Osteocyte (in vitro differentiated cells): Measurements from ENCODE around the gene CCNYL1. TPM values are rescaled to one million over a fixed set of nuclear protein-coding genes. Genes with fewer than 3 reads are reported as not detected.
"Not testable (repeated sequence)": the region's sequence is repeated elsewhere in the genome, so short reads cannot be mapped to it uniquely, and the experiment has no call there.

Experiments
- DNase-seq: peaks from one replicate; pipeline ENCODE4 v3.0.0; 2021; ENCODE audit warnings: mixed read lengths; ENCODE audit not compliant: unreplicated experiment; ENCODE audit errors: extremely low spot score
- H3K27ac Mint-ChIP-seq: one replicate; pipeline ENCODE4 v1.8.0; 2021; ENCODE audit warnings: mild to moderate bottlenecking, mixed read lengths; ENCODE audit not compliant: unreplicated experiment
- H3K27me3 Mint-ChIP-seq: one replicate; pipeline ENCODE4 v1.8.0; 2021; ENCODE audit warnings: mixed read lengths; ENCODE audit not compliant: unreplicated experiment
- H3K36me3 Mint-ChIP-seq: one replicate; pipeline ENCODE4 v1.8.0; 2021; ENCODE audit warnings: mixed read lengths; ENCODE audit not compliant: unreplicated experiment
- H3K4me1 Mint-ChIP-seq: one replicate; pipeline ENCODE4 v1.8.0; 2021; ENCODE audit warnings: mixed read lengths; ENCODE audit not compliant: unreplicated experiment
- H3K4me3 Mint-ChIP-seq: one replicate; pipeline ENCODE4 v1.8.0; 2021; ENCODE audit warnings: mild to moderate bottlenecking, moderate library complexity, mixed read lengths; ENCODE audit not compliant: unreplicated experiment
- H3K9me3 Mint-ChIP-seq: one replicate; pipeline ENCODE4 v1.8.0; 2021; ENCODE audit warnings: mixed read lengths; ENCODE audit not compliant: unreplicated experiment
- total RNA-seq: library from RNA; stranded (reverse); gene quantifications from 2 replicates; pipeline ENCODE4 v1.2.1, GENCODE V29; 2021
- TF ChIP-seq, protein P1 (sequence below): fragments of 200-600 bp; sonication (generic); IDR thresholded peaks from 2 replicates; pipeline ENCODE4 v1.5.0; 2021; ENCODE audit warnings: antibody characterized with exemption, mild to moderate bottlenecking, moderate library complexity

Gene CCNYL1
- total RNA-seq, 1 donor from 2014 or later = 16.8 TPM

DNA sequence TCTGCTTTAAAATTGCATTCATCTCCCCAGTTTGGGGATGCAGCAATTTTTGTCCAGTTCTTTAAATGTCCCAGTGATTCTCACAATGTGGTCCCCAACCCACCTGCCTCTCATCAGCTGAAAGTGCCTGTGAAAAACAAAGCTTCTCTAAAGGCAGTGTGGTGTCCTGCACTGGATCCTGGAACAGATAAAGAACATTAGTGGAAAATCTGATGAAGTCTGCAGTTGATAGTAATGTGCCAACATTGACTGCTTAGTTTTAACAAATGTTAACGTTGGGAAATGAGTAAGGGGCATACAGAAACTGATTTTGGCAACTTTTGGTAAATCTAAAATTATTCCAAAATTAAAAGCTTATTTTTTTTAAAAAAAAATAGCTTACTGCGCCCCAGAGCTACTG, 49.0 kb downstream of the CCNYL1 start:
- TF ChIP-seq, protein P1, sequence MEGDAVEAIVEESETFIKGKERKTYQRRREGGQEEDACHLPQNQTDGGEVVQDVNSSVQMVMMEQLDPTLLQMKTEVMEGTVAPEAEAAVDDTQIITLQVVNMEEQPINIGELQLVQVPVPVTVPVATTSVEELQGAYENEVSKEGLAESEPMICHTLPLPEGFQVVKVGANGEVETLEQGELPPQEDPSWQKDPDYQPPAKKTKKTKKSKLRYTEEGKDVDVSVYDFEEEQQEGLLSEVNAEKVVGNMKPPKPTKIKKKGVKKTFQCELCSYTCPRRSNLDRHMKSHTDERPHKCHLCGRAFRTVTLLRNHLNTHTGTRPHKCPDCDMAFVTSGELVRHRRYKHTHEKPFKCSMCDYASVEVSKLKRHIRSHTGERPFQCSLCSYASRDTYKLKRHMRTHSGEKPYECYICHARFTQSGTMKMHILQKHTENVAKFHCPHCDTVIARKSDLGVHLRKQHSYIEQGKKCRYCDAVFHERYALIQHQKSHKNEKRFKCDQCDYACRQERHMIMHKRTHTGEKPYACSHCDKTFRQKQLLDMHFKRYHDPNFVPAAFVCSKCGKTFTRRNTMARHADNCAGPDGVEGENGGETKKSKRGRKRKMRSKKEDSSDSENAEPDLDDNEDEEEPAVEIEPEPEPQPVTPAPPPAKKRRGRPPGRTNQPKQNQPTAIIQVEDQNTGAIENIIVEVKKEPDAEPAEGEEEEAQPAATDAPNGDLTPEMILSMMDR = no peak
- Mint-ChIP-seq H3K4me3 (no peak overlapping the region), H3K36me3 (peaks cover 8% of the 10 kb centered on the region), H3K27me3 (peaks cover 12% of the 10 kb centered on the region), H3K9me3 (no peaks in the 10 kb centered on the region), H3K27ac (no peak overlapping the region), H3K4me1 (no peaks in the 10 kb centered on the region)
- DNase-seq = peak; percentile 13

DNA sequence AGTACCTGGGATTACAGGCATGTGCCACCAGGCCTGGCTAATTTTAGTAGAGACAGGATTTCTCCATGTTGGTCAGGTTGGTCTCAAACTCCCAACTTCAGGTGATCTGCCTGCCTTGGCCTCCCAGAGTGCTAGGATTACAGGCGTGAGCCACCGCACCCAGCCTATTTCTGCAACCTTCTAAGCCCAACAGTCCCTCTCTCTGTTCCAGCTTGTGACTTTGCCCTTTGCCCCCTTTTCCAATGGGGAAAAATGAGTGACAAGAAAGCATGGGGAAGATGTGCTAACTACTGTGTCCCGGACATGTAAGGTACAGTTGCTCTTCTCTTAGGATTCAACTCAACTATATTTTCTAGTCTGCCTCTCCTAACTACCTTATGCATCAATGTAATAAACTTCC, 50.0 kb downstream of the CCNYL1 start:
- H3K4me3 Mint-ChIP-seq, H3K4me1 Mint-ChIP-seq, H3K36me3 Mint-ChIP-seq, H3K9me3 Mint-ChIP-seq, H3K27ac Mint-ChIP-seq: not testable (repeated sequence)
- peaks cover 16% of the 10 kb centered on the region for H3K27me3 Mint-ChIP-seq
- DNase-seq = peak; percentile 32

DNA sequence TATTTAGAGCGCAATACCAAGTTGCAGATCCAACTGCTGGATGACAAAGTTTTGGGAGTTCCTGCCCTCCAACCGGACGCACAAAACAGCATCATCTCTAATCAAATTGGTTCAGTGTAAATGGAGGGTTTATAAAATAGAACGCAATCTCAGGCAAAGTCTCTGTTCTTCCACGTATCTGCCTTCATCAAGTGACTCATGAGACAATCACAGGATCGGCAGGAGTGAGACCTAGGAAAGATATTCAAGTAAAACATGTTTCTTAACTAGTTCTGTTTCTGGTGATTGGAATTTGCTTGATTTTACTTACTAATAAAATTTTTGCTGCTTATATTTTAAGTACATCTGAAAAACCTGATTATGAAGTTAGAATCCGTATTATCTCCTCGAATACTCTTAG, 50.7 kb downstream of the CCNYL1 start:
- Mint-ChIP-seq H3K4me3 (no peak overlapping the region), H3K4me1 (peaks cover 10% of the 10 kb centered on the region), H3K27ac (no peak overlapping the region), H3K27me3 (peaks cover 20% of the 10 kb centered on the region), H3K36me3 (peaks cover 5% of the 10 kb centered on the region), H3K9me3 (no peaks in the 10 kb centered on the region)
- TF ChIP-seq, protein P1 = no peak
- DNase-seq = no peak

DNA sequence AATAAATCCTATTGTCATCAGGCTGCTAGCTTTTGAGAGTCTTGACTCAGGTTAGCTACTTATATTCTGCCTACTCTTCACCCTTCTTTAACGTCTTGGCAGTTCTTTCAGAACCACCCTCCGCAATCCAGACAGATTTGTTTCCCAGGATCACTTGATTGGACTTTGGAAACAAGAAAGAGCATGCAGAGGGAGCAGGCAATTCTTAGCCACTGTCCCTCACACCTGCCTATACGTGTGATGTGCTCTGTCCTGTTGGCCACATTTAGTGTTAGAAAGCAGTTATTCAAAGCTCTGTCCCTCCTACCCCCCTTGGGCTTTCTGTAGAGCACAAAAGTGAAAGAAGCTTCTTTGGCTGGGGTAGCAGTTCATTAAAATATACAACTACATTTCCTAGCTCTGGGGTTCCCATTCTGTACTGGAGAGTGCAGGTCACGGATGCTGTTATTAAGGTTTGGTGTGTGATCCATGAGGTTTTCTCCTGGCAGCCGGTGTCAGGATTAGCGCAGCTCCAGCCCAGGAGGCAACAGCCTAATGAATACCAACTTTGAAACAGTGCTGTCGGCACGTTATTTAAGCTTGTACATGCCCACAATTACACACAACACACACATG, 52.0 kb downstream of the CCNYL1 start:
- Mint-ChIP-seq H3K27me3 (peaks cover 26% of the 10 kb centered on the region), H3K27ac (no peak overlapping the region), H3K9me3 (no peaks in the 10 kb centered on the region), H3K4me3 (no peak overlapping the region), H3K4me1 (peaks cover 20% of the 10 kb centered on the region), H3K36me3 (peaks cover 5% of the 10 kb centered on the region)
- TF ChIP-seq, protein P1 = no peak
- no peak for DNase-seq

DNA sequence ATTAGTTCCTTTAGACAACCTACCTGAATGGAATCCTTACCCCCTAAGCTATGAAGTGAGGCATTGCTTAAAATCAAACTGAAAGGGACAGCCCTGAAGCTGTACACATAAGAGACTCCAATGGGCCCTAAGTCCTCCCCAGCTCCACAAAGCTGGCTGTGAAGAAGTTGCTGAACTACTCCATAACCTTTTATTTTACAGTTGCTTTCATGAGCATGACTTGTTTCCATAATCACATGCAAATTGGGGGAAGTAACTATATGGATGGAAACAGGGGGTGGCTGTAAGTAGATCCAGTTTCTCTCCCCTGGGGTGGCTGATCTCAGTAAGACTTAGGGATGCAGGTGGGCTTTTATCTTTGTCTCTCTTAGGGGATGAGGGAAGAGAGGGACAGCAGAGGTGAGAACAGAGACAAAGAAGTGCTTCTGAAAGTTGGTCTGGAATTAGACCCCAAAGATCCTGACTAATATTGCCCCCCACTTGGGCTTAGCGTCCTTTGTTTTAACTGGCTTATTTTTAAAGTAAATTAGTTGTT, 52.7 kb downstream of the CCNYL1 start:
- Mint-ChIP-seq H3K36me3 (peaks cover 5% of the 10 kb centered on the region), H3K27me3 (peaks cover 26% of the 10 kb centered on the region), H3K4me1 (peaks cover 20% of the 10 kb centered on the region), H3K27ac (no peak overlapping the region), H3K9me3 (no peaks in the 10 kb centered on the region), H3K4me3 (no peak overlapping the region)
- TF ChIP-seq, protein P1 = no peak
- DNase-seq = no peak
